ENCODE data around the gene NEXN.

Gene NEXN

GRCh38 chr1:77846966-77847365 is 41.5 kb upstream of the NEXN start:
- no peaks in the 10 kb centered on the region for H3K9me3 ChIP-seq (ENCODE audit: insufficient read depth, low read length)
- H2AFZ ChIP-seq (ENCODE audit: low read depth, low read length, severe bottlenecking) = no peak overlapping the region
- H3K27me3 ChIP-seq (ENCODE audit: low read length) = no peaks in the 10 kb centered on the region
- peak overlapping the region; percentile 73 for H3K4me2 ChIP-seq (ENCODE audit: low read depth, low read length, poor library complexity, severe bottlenecking)
- 0 out of 2 replicates have a peak, but pooled peaks cover 6% of the 10 kb centered on the region for H3K36me3 ChIP-seq (ENCODE audit: low read length)
- peaks cover 36% of the 10 kb centered on the region for H3F3A ChIP-seq (ENCODE audit: insufficient read depth)
- H3K9me2 ChIP-seq (replicated peaks; ENCODE audit: insufficient read depth, low read length) = no peaks in the 10 kb centered on the region
- H3K27ac ChIP-seq (ENCODE audit: low read depth, low read length) = peak overlapping the region; percentile 91
- peak overlapping the region; percentile 55 for H3K9ac ChIP-seq (ENCODE audit: low read length)
- TF ChIP-seq CTCF (IDR thresholded peaks at IDR 0.05; ENCODE audit: insufficient read depth, low read length, poor library complexity, severe bottlenecking) = no peak
- TF ChIP-seq EZH2phosphoT487 (conservative IDR thresholded peaks at IDR 0.05; ENCODE audit: low read length) = no peak
- H3K79me2 ChIP-seq (ENCODE audit: insufficient read depth, low read length) = no peaks in the 10 kb centered on the region
- H3K4me3 ChIP-seq (ENCODE audit: insufficient read depth, low read length, poor library complexity, severe bottlenecking) = peak overlapping the region; percentile 34
- no peaks in the 10 kb centered on the region for H4K20me1 ChIP-seq (ENCODE audit: low read depth, low read length)

- Histone ChIP-seq H3K36me3 (ENCODE audit: low read length) (0 out of 2 replicates have a peak, but pooled peaks cover 6% of the 10 kb centered on the region), H3K27me3 (ENCODE audit: low read length) (no peaks in the 10 kb centered on the region), H3K9me3 (ENCODE audit: insufficient read depth, low read length) (no peaks in the 10 kb centered on the region), H3K4me2 (ENCODE audit: low read depth, low read length, poor library complexity, severe bottlenecking) (peak overlapping the region; percentile 73), H3K9me2 (replicated peaks; ENCODE audit: insufficient read depth, low read length) (no peaks in the 10 kb centered on the region), H3F3A (ENCODE audit: insufficient read depth) (peaks cover 36% of the 10 kb centered on the region), H3K9ac (ENCODE audit: low read length) (peak overlapping the region; percentile 55), H2AFZ (ENCODE audit: low read depth, low read length, severe bottlenecking) (peak overlapping the region; percentile 3), H4K20me1 (ENCODE audit: low read depth, low read length) (no peaks in the 10 kb centered on the region), H3K79me2 (ENCODE audit: insufficient read depth, low read length) (no peaks in the 10 kb centered on the region), H3K27ac (ENCODE audit: low read depth, low read length) (peak overlapping the region; percentile 91), H3K4me3 (ENCODE audit: insufficient read depth, low read length, poor library complexity, severe bottlenecking) (peak overlapping the region; percentile 43)
- no peak for TF ChIP-seq EZH2phosphoT487 (conservative IDR thresholded peaks at IDR 0.05; ENCODE audit: low read length)
- no peak for TF ChIP-seq CTCF (IDR thresholded peaks at IDR 0.05; ENCODE audit: insufficient read depth, low read length, poor library complexity, severe bottlenecking)
Observed at GRCh38 chr1:77847621-77848080, 40.8 kb upstream of the NEXN start.

- Histone ChIP-seq H3K4me3 (ENCODE audit: insufficient read depth, low read length, poor library complexity, severe bottlenecking) (no peak overlapping the region), H3K36me3 (ENCODE audit: low read length) (0 out of 2 replicates have a peak, but pooled peaks cover 5% of the 10 kb centered on the region), H4K20me1 (ENCODE audit: low read depth, low read length) (no peaks in the 10 kb centered on the region)
Observed at GRCh38 chr1:77850082-77850481, 38.3 kb upstream of the NEXN start.

More at GRCh38 chr1:77850082-77850481, 38.3 kb upstream of the NEXN start:
- TF ChIP-seq CTCF (IDR thresholded peaks at IDR 0.05; ENCODE audit: insufficient read depth, low read length, poor library complexity, severe bottlenecking) = no peak
- Histone ChIP-seq H3K9me2 (replicated peaks; ENCODE audit: insufficient read depth, low read length) (no peaks in the 10 kb centered on the region), H3K9ac (ENCODE audit: low read length) (no peak overlapping the region), H3K9me3 (ENCODE audit: insufficient read depth, low read length) (no peaks in the 10 kb centered on the region), H3F3A (ENCODE audit: insufficient read depth) (peaks cover 33% of the 10 kb centered on the region), H3K79me2 (ENCODE audit: insufficient read depth, low read length) (no peaks in the 10 kb centered on the region), H3K27ac (ENCODE audit: low read depth, low read length) (peak overlapping the region; percentile 51; the same call in 1 of the 2 replicates), H3K27me3 (ENCODE audit: low read length) (no peaks in the 10 kb centered on the region), H3K4me2 (ENCODE audit: low read depth, low read length, poor library complexity, severe bottlenecking) (no peak overlapping the region), H2AFZ (ENCODE audit: low read depth, low read length, severe bottlenecking) (no peak overlapping the region)
